K562 (cell line): Measurements from ENCODE around the gene INKA2. TPM values are rescaled to one million over a fixed set of nuclear protein-coding genes. Genes with fewer than 3 reads are reported as not detected.

ENCODE experiments used
- ATAC-seq: fragments of 200-7000 bp; cut with Tn5 transposase; 3 replicates; pipeline ENCODE4 v1.9.1; 2020; ENCODE audit warnings: moderate library complexity
- BruUV-seq: library from RNA; stranded (reverse); fragments of 400-500 nt; replicated peaks from 2 replicates; lab custom pipeline; 2021; lab: Mats Ljungman, UMichigan
- CTCF ChIA-PET: fragments of 300-600 bp; formaldehyde crosslinking; extraction: SDS; loops from one replicate; lab custom pipeline; 2021; ENCODE audit warnings: low intra/inter-chr PET ratio; lab: Yijun Ruan, JAX
- POLR2A ChIA-PET: fragments of 300-600, 350-650 bp; sonication (Branson Sonifier 250); formaldehyde crosslinking; extraction: SDS; loops from one replicate; lab custom pipeline; 2021; ENCODE audit warnings: antibody characterized with exemption, inconsistent platforms; lab: Yijun Ruan, JAX
- DNase-seq, 4 experiments: peaks; one replicate each; pipeline versions ENCODE4 v3.0.0 to v3.0.0-alpha.2; 2011 to 2018; ENCODE audit warnings: low spot score in 3 of 4, mixed read lengths in 3 of 4; ENCODE audit errors: extremely low read depth in 1 of 4
- FAIRE-seq: peaks from 2 replicates; lab custom pipeline; 2011; peaks lifted over from hg19 to GRCh38; lab: Jason Lieb, UNC
- H2AFZ ChIP-seq: 2 replicates; pipeline ENCODE4 v1.6.0; 2011; ENCODE audit warnings: low read depth, low read length, control low read depth, inconsistent platforms
- H3K27ac ChIP-seq: fragments of 200-600 bp; 3 replicates; pipeline ENCODE4 v1.8.0; 2011; ENCODE audit warnings: low read depth, mild to moderate bottlenecking, control low read depth, inconsistent platforms, low read length, moderate library complexity, mixed read lengths; ENCODE audit errors: extremely low read depth
- H3K27me3 ChIP-seq, 2 experiments: fragments of 300-600 bp in 1 of 2; 2 replicates in 1 of 2; 3 replicates in 1 of 2; pipeline versions ENCODE4 v1.6.0 to v1.8.0; 2011; ENCODE audit warnings: inconsistent platforms in 2 of 2, low read length in 2 of 2, mild to moderate bottlenecking in 1 of 2, mixed read lengths in 1 of 2, moderate library complexity in 1 of 2; ENCODE audit not compliant: control insufficient read depth in 2 of 2, insufficient read depth in 2 of 2
- H3K36me3 ChIP-seq: fragments of 300-600 bp; 3 replicates; pipeline ENCODE4 v1.8.0; 2011; ENCODE audit warnings: mild to moderate bottlenecking, low read length, inconsistent platforms; ENCODE audit not compliant: control insufficient read depth, insufficient read depth
- H3K4me1 ChIP-seq, 2 experiments: fragments of 200-600 bp in 1 of 2; replicated peaks in 1 of 2; 2 replicates in 1 of 2; 3 replicates in 1 of 2; pipeline versions ENCODE4 v1.5.1 to v1.8.0; 2011; ENCODE audit warnings: inconsistent platforms in 2 of 2, low read length in 2 of 2, mild to moderate bottlenecking in 1 of 2, mixed read lengths in 1 of 2, moderate library complexity in 1 of 2; ENCODE audit not compliant: control insufficient read depth in 2 of 2, insufficient read depth in 2 of 2
- H3K4me2 ChIP-seq: 2 replicates; pipeline ENCODE4 v1.6.1; 2011; ENCODE audit warnings: low read length, control low read depth, inconsistent platforms, mixed read lengths; ENCODE audit not compliant: insufficient read depth
- H3K4me3 ChIP-seq: fragments of 200-600 bp; sonication (generic), shearing (Covaris generic); 2 replicates; pipeline ENCODE4 v1.5.1; 2016; ENCODE audit warnings: control low read depth, inconsistent platforms
- H3K79me2 ChIP-seq: fragments of 200-600 bp; 3 replicates; pipeline ENCODE4 v1.8.0; 2011; ENCODE audit warnings: low read length, inconsistent platforms; ENCODE audit not compliant: control insufficient read depth, insufficient read depth
- H3K9ac ChIP-seq, 2 experiments: 2 replicates each; pipeline versions ENCODE4 v1.6.0 to v1.6.1; 2011; ENCODE audit warnings: low read depth in 2 of 2, low read length in 2 of 2, control low read depth in 1 of 2, inconsistent platforms in 1 of 2, mild to moderate bottlenecking in 1 of 2, mixed read lengths in 1 of 2; ENCODE audit not compliant: insufficient read depth in 1 of 2
- H3K9me1 ChIP-seq: one replicate; pipeline ENCODE4 v1.6.0; 2011; ENCODE audit warnings: inconsistent platforms, mild to moderate bottlenecking, low read length, moderate library complexity; ENCODE audit not compliant: control insufficient read depth, insufficient read depth
- H3K9me3 ChIP-seq: replicated peaks from 2 replicates; pipeline ENCODE4 v1.5.1; 2011; ENCODE audit warnings: low read depth, low read length, inconsistent platforms; ENCODE audit not compliant: control insufficient read depth, insufficient read depth
- H4K20me1 ChIP-seq: replicated peaks from 2 replicates; pipeline ENCODE4 v1.6.1; 2011; ENCODE audit warnings: low read length, inconsistent platforms, mixed read lengths; ENCODE audit not compliant: control insufficient read depth, insufficient read depth
- CBX8 ChIP-seq: fragments of 200-600 bp; sonication (generic); IDR thresholded peaks from 2 replicates; pipeline ENCODE4 v1.6.1; 2012; ENCODE audit warnings: borderline replicate concordance, mixed run types, low read depth, mild to moderate bottlenecking, moderate library complexity, mixed read lengths, low read length, control low read depth, inconsistent platforms; ENCODE audit not compliant: poor library complexity, severe bottlenecking; ENCODE audit errors: extremely low read depth
- ELF4 ChIP-seq: fragments of 450-650 bp; formaldehyde crosslinking; IDR thresholded peaks from 2 replicates; pipeline ENCODE4 v1.4.0; 2022; ENCODE audit warnings: missing genetic modification characterization
- FOXK1 ChIP-seq: sonication (generic); formaldehyde crosslinking; IDR thresholded peaks from 2 replicates; pipeline ENCODE4 v1.8.0; 2022; ENCODE audit warnings: missing genetic modification reagents, mild to moderate bottlenecking, borderline replicate concordance
- GABPA ChIP-seq: fragments of 200-800 bp; sonication (Bioruptor generic); conservative IDR thresholded peaks from 2 replicates; pipeline ENCODE4 v1.6.1; 2016; ENCODE audit warnings: low read depth, missing genetic modification characterization, missing compliant biosample characterization
- NEUROD1 ChIP-seq: fragments of 150-350 bp; IDR thresholded peaks from 2 replicates; pipeline ENCODE4 v1.6.1; 2014; ENCODE audit warnings: borderline replicate concordance, low read length, low read depth; ENCODE audit not compliant: partially characterized antibody
- NFIC ChIP-seq: fragments of 450-650 bp; IDR thresholded peaks from 2 replicates; pipeline ENCODE4 v1.6.1; 2017; ENCODE audit warnings: mild to moderate bottlenecking, inconsistent platforms
- RHOXF2B ChIP-seq: fragments of 250-450 bp; sonication (Bioruptor Pico); conservative IDR thresholded peaks from 2 replicates; pipeline ENCODE4 v1.5.1; 2021
- TEAD2 ChIP-seq: fragments of 450-650 bp; IDR thresholded peaks from 2 replicates; pipeline ENCODE4 v1.6.1; 2016; ENCODE audit warnings: missing genetic modification characterization, control low read depth, missing compliant biosample characterization
- TEAD4 ChIP-seq, 2 experiments: sonication (generic) in 1 of 2; formaldehyde crosslinking in 1 of 2; IDR thresholded peaks; 2 replicates each; pipeline versions ENCODE4 v1.6.1 to v1.8.0; 2012 to 2022; ENCODE audit warnings: borderline replicate concordance in 1 of 2, inconsistent platforms in 1 of 2, low read length in 1 of 2, mild to moderate bottlenecking in 1 of 2, missing genetic modification reagents in 1 of 2
- XRCC4 ChIP-seq: IDR thresholded peaks from one replicate; pipeline ENCODE4 v1.6.1; 2011; ENCODE audit not compliant: insufficient read depth, insufficient read length; ENCODE audit errors: extremely low read depth
- YBX1 ChIP-seq: fragments of 450-650 bp; IDR thresholded peaks from 2 replicates; pipeline ENCODE4 v1.7.1; 2016; ENCODE audit warnings: mild to moderate bottlenecking
- ZFP1 ChIP-seq: fragments of 450-650 bp; formaldehyde crosslinking; IDR thresholded peaks from 2 replicates; pipeline ENCODE4 v1.4.0; 2020; ENCODE audit warnings: mild to moderate bottlenecking, mixed read lengths
- ZNF212 ChIP-seq: fragments of 450-650 bp; formaldehyde crosslinking; IDR thresholded peaks from 2 replicates; pipeline ENCODE4 v1.4.0; 2020; ENCODE audit warnings: mild to moderate bottlenecking
- ZNF224 ChIP-seq: sonication (generic); formaldehyde crosslinking; IDR thresholded peaks from 2 replicates; pipeline ENCODE4 v1.8.0; 2022; ENCODE audit warnings: mild to moderate bottlenecking, missing genetic modification reagents
- ZNF239 ChIP-seq: fragments of 250-450 bp; sonication (Bioruptor Pico); IDR thresholded peaks from 2 replicates; pipeline ENCODE4 v1.4.0; 2020; ENCODE audit warnings: mild to moderate bottlenecking
- ZNF3 ChIP-seq: fragments of 250-450 bp; sonication (Bioruptor Pico); IDR thresholded peaks from 2 replicates; pipeline ENCODE4 v1.5.0; 2021; ENCODE audit warnings: mild to moderate bottlenecking, moderate library complexity
- ZNF609 ChIP-seq: sonication (generic); formaldehyde crosslinking; IDR thresholded peaks from 2 replicates; pipeline ENCODE4 v1.8.1; 2023; ENCODE audit warnings: missing genetic modification reagents, mild to moderate bottlenecking, borderline replicate concordance
- whole genome bisulfite sequencing: fragments of 100-300 bp; shearing (Covaris generic); methylation state at CpG from one replicate; pipeline ENCODE4 v1.1.6; 2016; ENCODE audit warnings: low coverage, mixed read lengths; ENCODE audit not compliant: insufficient coverage; ENCODE audit errors: missing lambda C conversion rate; 5-methylcytosine and 5-hydroxymethylcytosine counted together
- in situ Hi-C: fragments of 300-500 bp; cut with MboI; formaldehyde crosslinking; loops from 4 replicates; pipeline ENCODE4 v1.15.0; 2018; ENCODE audit warnings: inconsistent platforms, mixed read lengths
- intact Hi-C: fragments of 100-400 bp; cut with micrococcal nuclease; formaldehyde crosslinking; loops from 2 replicates; pipeline ENCODE4 v1.14.2; 2022
- polyA plus RNA-seq, 8 experiments: library from polyadenylated mRNA; depleted of rRNA in 4 of 8; stranded (reverse) in 5 of 8; unstranded in 3 of 8; fragments of >200 nt; fragmentation: Nextera tagmentation in 2 of 8; fragmentation: Illumina TruSeq in 1 of 8; extraction: Ambion mirVana in 2 of 8; extraction: Trizol in 1 of 8; gene quantifications; 2 replicates each; pipeline versions ENCODE4 v1.2.1 to v1.2.3, GENCODE V29; 2011 to 2014; ENCODE audit warnings: inconsistent platforms in 1 of 8, missing spikeins in 1 of 8
- total RNA-seq, 7 experiments: library from RNA; depleted of rRNA in 6 of 7; stranded (reverse); fragments of >200 nt in 6 of 7; fragmentation: Illumina TruSeq in 2 of 7; extraction: Trizol in 2 of 7; gene quantifications; 2 replicates each; pipeline versions ENCODE4 v1.2.1 to v1.2.3, GENCODE V29; 2011 to 2021; ENCODE audit warnings: low replicate concordance in 1 of 7
- TF ChIP-seq, protein P1 (sequence below): IDR thresholded peaks from 3 replicates; pipeline ENCODE4 v1.6.1; 2011; ENCODE audit warnings: borderline replicate concordance, mild to moderate bottlenecking; ENCODE audit not compliant: insufficient read length, insufficient read depth

The INKA2 gene
- total and polyA plus RNA-seq, 9 of the 15 experiments (the other 6 are each of a cell fraction or from before 2014, with no cell fraction given): 0.04 to 1.4 (median 0.26) TPM; not detected in 1

- Histone ChIP-seq H3K4me2 (no peak overlapping the region), H4K20me1 (no peaks in the 10 kb centered on the region), H3K9me3 (no peaks in the 10 kb centered on the region), H3K27me3 (no peaks in the 10 kb centered on the region), H3K79me2 (no peaks in the 10 kb centered on the region), H3K36me3 (peaks cover 85% of the 10 kb centered on the region), H2AFZ (no peak overlapping the region), H3K4me3 (no peak overlapping the region), H3K27ac (no peak overlapping the region), H3K9me1 (no peaks in the 10 kb centered on the region), H3K4me1 (no peaks in the 10 kb centered on the region), H3K9ac (no peak overlapping the region)
- ATAC-seq: no peak
- 99% methylated on average over 5 of the region's 5 CpGs for WGBS
- no TSS peak for BruUV-seq
- ChIA-PET POLR2A (interaction anchor here (1.1 to 2.3 kb wide), 3 partner anchors 9 to 195 kb away, joined by 3 to 8 read pairs (median 4); no protein-coding TSS in a partner anchor), CTCF (no interaction called here)
- DNase-seq: no peak
- intact Hi-C loops: no loop called here
- in situ Hi-C loops: no loop called here
- FAIRE-seq: no peak
- TF ChIP-seq TEAD4 (IDR thresholded peaks at IDR 0.05; ENCODE audit: low read length): no peak
- TF ChIP-seq TEAD4 (CRISPR knock-in tag; IDR thresholded peaks at IDR 0.05; ENCODE audit: borderline replicate concordance): no peak
- no peak for TF ChIP-seq ZFP1 (CRISPR knock-in tag)
- no peak for TF ChIP-seq ZNF212 (CRISPR knock-in tag)
- no peak for TF ChIP-seq YBX1
- no peak for TF ChIP-seq XRCC4
- TF ChIP-seq TEAD2 (tag): no peak
- no peak for TF ChIP-seq ZNF609 (CRISPR knock-in tag)
- TF ChIP-seq ZNF239 (CRISPR knock-in tag): no peak
- no peak for TF ChIP-seq NFIC
- TF ChIP-seq FOXK1: no peak
- no peak for TF ChIP-seq ZNF224 (CRISPR knock-in tag)
- no peak for TF ChIP-seq RHOXF2B
- no peak for TF ChIP-seq ELF4 (CRISPR knock-in tag)
- TF ChIP-seq, protein P1, sequence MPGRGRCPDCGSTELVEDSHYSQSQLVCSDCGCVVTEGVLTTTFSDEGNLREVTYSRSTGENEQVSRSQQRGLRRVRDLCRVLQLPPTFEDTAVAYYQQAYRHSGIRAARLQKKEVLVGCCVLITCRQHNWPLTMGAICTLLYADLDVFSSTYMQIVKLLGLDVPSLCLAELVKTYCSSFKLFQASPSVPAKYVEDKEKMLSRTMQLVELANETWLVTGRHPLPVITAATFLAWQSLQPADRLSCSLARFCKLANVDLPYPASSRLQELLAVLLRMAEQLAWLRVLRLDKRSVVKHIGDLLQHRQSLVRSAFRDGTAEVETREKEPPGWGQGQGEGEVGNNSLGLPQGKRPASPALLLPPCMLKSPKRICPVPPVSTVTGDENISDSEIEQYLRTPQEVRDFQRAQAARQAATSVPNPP: no peak
- TF ChIP-seq CBX8: no peak
- no peak for TF ChIP-seq NEUROD1
- no peak for TF ChIP-seq GABPA (tag)
- TF ChIP-seq ZNF3: no peak
Observed at GRCh38 chr1:111702504-111703050, 36.6 kb downstream of the INKA2 start.
